Psoas muscle (tissue), 8 donors: ENCODE measurements around the gene ST6GALNAC5. TPM values are rescaled to one million over a fixed set of nuclear protein-coding genes. Genes with fewer than 3 reads are reported as not detected.
"Not testable (repeated sequence)": the region's sequence is repeated elsewhere in the genome, so short reads cannot be mapped to it uniquely, and the experiment has no call there.

ENCODE experiments used
- ATAC-seq, 4 donors: fragments of 200-7000 bp; cut with Tn5 transposase; one replicate each; pipeline ENCODE4 v1.9.1; 2020; ENCODE audit warnings: moderate library complexity in 3 of 4, mild to moderate bottlenecking in 2 of 4
- DNase-seq, 2 donors: peaks; one replicate each; pipeline ENCODE4 v3.0.0-alpha.2; 2020
- H3K27ac ChIP-seq: fragments of 200-600 bp; one replicate; pipeline ENCODE4 v1.8.0; 2022
- H3K27me3 ChIP-seq, 3 donors: fragments of 200-600 bp in 1 of 3; one replicate each; pipeline versions ENCODE4 v1.6.1 to v1.8.0; 2013 to 2022; ENCODE audit warnings: low read length in 2 of 3, mild to moderate bottlenecking in 2 of 3, moderate library complexity in 1 of 3; ENCODE audit not compliant: insufficient read depth in 3 of 3
- H3K36me3 ChIP-seq, 2 donors: fragments of 200-600 bp in 1 of 2; one replicate each; pipeline versions ENCODE4 v1.6.1 to v1.8.0; 2013 to 2022; ENCODE audit warnings: low read depth in 1 of 2, mild to moderate bottlenecking in 1 of 2, moderate library complexity in 1 of 2; ENCODE audit not compliant: insufficient read depth in 1 of 2
- H3K4me1 ChIP-seq: fragments of 200-600 bp; one replicate; pipeline ENCODE4 v1.8.0; 2022
- H3K4me3 ChIP-seq: fragments of 200-600 bp; one replicate; pipeline ENCODE4 v1.8.0; 2022; ENCODE audit warnings: mild to moderate bottlenecking
- H3K9me3 ChIP-seq: fragments of 200-600 bp; one replicate; pipeline ENCODE4 v1.8.0; 2022
- CTCF ChIP-seq: fragments of 200-600 bp; IDR thresholded peaks from one replicate; pipeline ENCODE4 v1.8.0; 2022; ENCODE audit warnings: antibody characterized with exemption
- WGBS, 3 donors: extraction: QIAGEN DNeasy Blood & Tissue Kit; methylation state at CpG; one replicate each; pipeline versions ENCODE4 v1.1.6 to v1.1.7; 2013; 5-methylcytosine and 5-hydroxymethylcytosine counted together
- intact Hi-C, 2 donors: fragments of 100-400 bp; cut with DNase I; formaldehyde crosslinking; loops; one replicate each; pipeline versions ENCODE4 v1.11.0 to v1.14.2; 2022
- polyA plus RNA-seq, 3 donors: library from polyadenylated mRNA; stranded (reverse); fragments of 200-250 nt; gene quantifications; one replicate each; pipeline ENCODE4 v1.2.3, GENCODE V29; 2013
- total RNA-seq, 4 donors: library from RNA; stranded (reverse); fragmentation: NEBNext Ultra II Directional in 2 of 4; extraction: Animal tissue kit (Norgen Biotek cat#: 25700) in 2 of 4; gene quantifications; one replicate each; pipeline versions ENCODE4 v1.2.1 to v1.2.4, GENCODE V29; 2021 to 2023
- donor health status: healthy with polysubstance abuse.
- donor health status: DM: no; HTN: no; CAD: no; lungs with moderate emphysema.
- donor health status: Bipolar disorder and iron deficiency.
- donor health status: healthy.
- donor health status: DM: yes; HTN: yes; CAD: no.
- donor health status: DM: no; HTN: no; CAD: no.
- donor health status: DM: no; HTN: no; CAD: no.
- donor health status: DM: yes; HTN: yes; CAD: no.

ST6GALNAC5 gene
- total and polyA plus RNA-seq, 7 donors: 0.05 to 0.66 (median 0.07) TPM; not detected in 2

- Histone ChIP-seq H3K4me1 (no peaks in the 10 kb centered on the region), H3K4me3 (no peak overlapping the region)
- TF ChIP-seq CTCF: no peak
These were observed 92.3 kb downstream of the ST6GALNAC5 start for GRCh38 chr1:76959556-76959955.

GRCh38 chr1:76961181-76961819, 94.0 kb downstream of the ST6GALNAC5 start:
- WGBS, 3 donors: 54 to 64% (median 62%) methylated on average over 6 of the region's 6 CpGs
- ATAC-seq: no peak
- no peak overlapping the region for H3K4me3 ChIP-seq
- H3K27ac ChIP-seq: no peak overlapping the region
- no peaks in the 10 kb centered on the region for H3K27me3 ChIP-seq
- no peak for DNase-seq
- H3K9me3 ChIP-seq: no peaks in the 10 kb centered on the region
- no peak for TF ChIP-seq CTCF
- H3K36me3 ChIP-seq: no peaks in the 10 kb centered on the region
- H3K4me1 ChIP-seq: no peaks in the 10 kb centered on the region
- intact Hi-C loops: no loop called here

More at GRCh38 chr1:76959556-76959955, 92.3 kb downstream of the ST6GALNAC5 start:
- 58 to 66% (median 65%) methylated on average over 4 of the region's 4 CpGs for WGBS, 3 donors
- DNase-seq (no peak), ATAC-seq (no peak)
- no peaks in the 10 kb centered on the region for H3K27me3 ChIP-seq
- H3K36me3 ChIP-seq: no peaks in the 10 kb centered on the region
- H3K9me3 ChIP-seq: no peaks in the 10 kb centered on the region
- intact Hi-C loops: no loop called here
- no peak overlapping the region for H3K27ac ChIP-seq

- no peaks in the 10 kb centered on the region for H3K4me1 ChIP-seq
- H3K27ac ChIP-seq: no peak overlapping the region
- no peaks in the 10 kb centered on the region for H3K9me3 ChIP-seq
- ATAC-seq (no peak), DNase-seq (no peak)
- H3K27me3 ChIP-seq: no peaks in the 10 kb centered on the region
- H3K4me3 ChIP-seq: no peak overlapping the region
- H3K36me3 ChIP-seq: no peaks in the 10 kb centered on the region
- intact Hi-C loops: no loop called here
- TF ChIP-seq CTCF: no peak
These were observed 94.5 kb downstream of the ST6GALNAC5 start for GRCh38 chr1:76961820-76962207.

GRCh38 chr1:76981267-76981666, 114.0 kb downstream of the ST6GALNAC5 start:
- H3K9me3 ChIP-seq, H3K27ac ChIP-seq, DNase-seq, H3K27me3 ChIP-seq, H3K4me3 ChIP-seq, intact Hi-C loops, H3K36me3 ChIP-seq, H3K4me1 ChIP-seq, ATAC-seq: not testable (repeated sequence)
- WGBS, 3 donors: 31 to 85% (median 57%) methylated on average over 3 of the region's 3 CpGs

GRCh38 chr1:76989976-76990375, 122.7 kb downstream of the ST6GALNAC5 start:
- intact Hi-C loops: no loop called here
- no peak for TF ChIP-seq CTCF
- Histone ChIP-seq H3K27ac (no peak overlapping the region), H3K4me1 (no peaks in the 10 kb centered on the region), H3K9me3 (no peaks in the 10 kb centered on the region), H3K27me3 (no peaks in the 10 kb centered on the region), H3K4me3 (no peak overlapping the region), H3K36me3 (no peaks in the 10 kb centered on the region)
- no peak for DNase-seq
- no peak for ATAC-seq
- WGBS, 3 donors: 76 to 88% (median 88%) methylated on average over 2 of the region's 2 CpGs
